ENCODE data around the gene SLC8A2.
A peak's percentile ranks its signal among the peaks of the same experiment; 100 is the strongest.

SLC8A2 gene

DNA sequence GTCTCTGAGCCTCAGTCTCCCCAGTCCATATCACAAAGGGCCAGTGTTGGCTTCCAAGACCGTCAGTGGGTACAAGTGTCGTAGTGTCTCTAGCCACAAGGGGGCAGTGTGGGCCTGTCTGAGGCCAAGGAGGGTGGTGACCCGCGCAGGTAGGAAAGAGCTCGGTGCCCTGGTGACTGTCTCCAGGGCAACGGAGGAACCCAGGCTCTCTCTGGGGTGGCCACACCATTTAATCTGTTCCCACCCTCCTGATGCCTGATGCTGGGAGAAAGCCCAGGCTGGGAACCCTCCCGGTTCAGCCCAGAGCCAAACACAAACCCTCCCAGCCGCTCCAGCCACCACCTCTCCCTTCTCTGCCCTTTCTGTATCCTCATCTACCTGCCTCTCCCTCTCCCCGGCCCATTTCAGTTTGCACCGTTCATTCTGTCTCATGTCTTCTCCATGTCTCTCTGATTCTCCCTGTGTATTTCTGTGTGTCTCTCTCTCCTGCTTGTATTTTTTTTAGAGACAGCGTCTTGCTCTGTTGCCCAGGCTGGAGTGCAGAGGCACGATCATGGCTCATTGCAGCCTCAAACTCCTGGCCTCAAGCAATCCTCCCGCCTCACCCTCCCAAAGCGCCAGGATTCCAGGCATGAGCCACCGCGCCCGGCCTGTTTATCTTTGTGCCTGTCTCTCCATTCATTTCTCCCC lies 34.8 kb downstream of the SLC8A2 start:
- H3K4me1 ChIP-seq (ENCODE audit: control insufficient read depth, insufficient read depth, low read length) = no peaks in the 10 kb centered on the region
- H3K27ac ChIP-seq (ENCODE audit: low read depth, low read length) = no peak overlapping the region
- no peaks in the 10 kb centered on the region for H3K36me3 ChIP-seq (ENCODE audit: control insufficient read depth, insufficient read depth, low read length)
- no peak overlapping the region for H3K9ac ChIP-seq (ENCODE audit: low read length)
- H3K9me3 ChIP-seq (ENCODE audit: control insufficient read depth, insufficient read depth, low read depth, low read length) = no peaks in the 10 kb centered on the region
- H3K4me3 ChIP-seq (ENCODE audit: low read depth, low read length) = no peak overlapping the region
- H3K27me3 ChIP-seq (ENCODE audit: control insufficient read depth, insufficient read depth, low read length) = no peaks in the 10 kb centered on the region

DNA sequence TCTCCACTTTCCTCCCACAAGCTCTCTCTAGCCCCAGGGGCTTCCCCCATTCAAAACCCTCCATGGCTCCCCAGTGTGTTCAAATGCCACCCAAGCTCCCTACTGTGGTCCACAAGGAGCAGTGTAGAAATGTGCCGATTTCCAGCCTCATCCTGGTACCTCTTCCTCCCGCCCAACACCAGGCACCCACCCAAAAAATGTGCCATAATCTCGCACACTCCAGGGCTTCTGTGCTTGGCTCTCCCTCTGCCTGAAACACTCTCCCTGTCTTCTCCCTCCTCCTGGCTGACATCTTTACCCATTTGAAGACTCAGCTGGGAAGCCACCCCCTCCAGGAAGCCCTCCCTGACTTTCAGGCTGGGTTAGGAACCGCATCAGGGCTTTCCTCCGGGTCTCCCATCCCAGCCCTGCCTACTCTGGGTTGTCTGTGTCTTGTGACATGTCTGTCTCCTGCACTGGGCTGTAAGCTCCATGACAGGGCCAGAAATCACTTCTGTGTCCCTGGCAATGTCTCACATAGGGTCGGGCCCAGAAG lies 35.7 kb downstream of the SLC8A2 start:
- Histone ChIP-seq H3K4me3 (ENCODE audit: low read depth, low read length) (no peak overlapping the region), H3K9ac (ENCODE audit: low read length) (no peak overlapping the region), H3K9me3 (ENCODE audit: control insufficient read depth, insufficient read depth, low read depth, low read length) (no peaks in the 10 kb centered on the region), H3K36me3 (ENCODE audit: control insufficient read depth, insufficient read depth, low read length) (no peaks in the 10 kb centered on the region), H3K27ac (ENCODE audit: low read depth, low read length) (no peak overlapping the region), H3K27me3 (ENCODE audit: control insufficient read depth, insufficient read depth, low read length) (peaks cover under 1% of the 10 kb centered on the region; the same call in 1 of the 2 replicates), H3K4me1 (ENCODE audit: control insufficient read depth, insufficient read depth, low read length) (no peaks in the 10 kb centered on the region)

DNA sequence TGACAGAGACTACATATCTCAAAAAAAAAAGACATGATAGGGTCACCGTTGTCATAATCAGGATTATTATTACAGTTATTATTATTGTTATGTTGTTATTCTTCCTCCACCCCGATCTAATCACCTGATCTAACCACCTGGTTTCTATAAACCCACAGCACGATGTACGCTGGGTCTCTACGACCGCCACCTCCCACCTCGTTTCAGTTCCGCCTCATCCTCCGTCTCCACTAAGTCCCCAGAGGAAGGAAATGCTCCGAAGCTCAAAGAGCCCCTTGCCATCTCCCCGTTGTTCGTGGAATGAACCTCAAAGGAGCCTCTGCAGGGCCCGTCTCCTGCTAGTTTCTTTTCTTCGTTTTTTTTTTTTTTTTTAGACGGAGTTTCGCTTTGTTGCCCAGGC lies 36.5 kb downstream of the SLC8A2 start:
- no peak overlapping the region for H3K4me3 ChIP-seq (ENCODE audit: low read depth, low read length)
- no peaks in the 10 kb centered on the region for H3K36me3 ChIP-seq (ENCODE audit: control insufficient read depth, insufficient read depth, low read length)
- peaks cover 8% of the 10 kb centered on the region for H3K27me3 ChIP-seq (ENCODE audit: control insufficient read depth, insufficient read depth, low read length)
- H3K9ac ChIP-seq (ENCODE audit: low read length) = no peak overlapping the region
- no peak overlapping the region for H3K27ac ChIP-seq (ENCODE audit: low read depth, low read length)
- H3K9me3 ChIP-seq (ENCODE audit: control insufficient read depth, insufficient read depth, low read depth, low read length) = no peaks in the 10 kb centered on the region
- H3K4me1 ChIP-seq (ENCODE audit: control insufficient read depth, insufficient read depth, low read length) = peaks cover under 1% of the 10 kb centered on the region; the same call in 1 of the 2 replicates

DNA sequence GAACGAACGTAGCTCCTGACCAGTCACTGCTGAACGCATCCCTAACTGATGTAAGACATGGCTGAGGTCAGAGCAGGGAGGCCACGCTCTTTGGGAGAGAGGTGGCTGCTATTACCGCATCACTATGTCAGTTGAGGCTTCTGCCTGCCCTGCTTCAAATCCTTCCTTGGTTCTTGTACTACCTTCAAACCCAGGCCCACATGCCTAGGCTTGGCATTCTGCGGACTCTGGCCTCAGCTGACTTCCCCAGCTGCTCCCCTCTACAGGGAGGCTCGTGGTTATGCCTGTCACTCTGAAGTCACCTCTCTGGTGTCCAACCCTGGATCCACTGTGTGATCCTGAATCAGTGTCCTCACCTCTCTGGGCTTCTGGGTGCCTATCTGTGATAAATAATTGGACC lies 37.6 kb downstream of the SLC8A2 start:
- no peak overlapping the region for H3K4me3 ChIP-seq (ENCODE audit: low read depth, low read length)
- no peaks in the 10 kb centered on the region for H3K36me3 ChIP-seq (ENCODE audit: control insufficient read depth, insufficient read depth, low read length)
- peaks cover 20% of the 10 kb centered on the region for H3K27me3 ChIP-seq (ENCODE audit: control insufficient read depth, insufficient read depth, low read length)
- no peak overlapping the region for H3K27ac ChIP-seq (ENCODE audit: low read depth, low read length)
- peaks cover 6% of the 10 kb centered on the region; the same call in 1 of the 2 replicates for H3K4me1 ChIP-seq (ENCODE audit: control insufficient read depth, insufficient read depth, low read length)
- H3K9me3 ChIP-seq (ENCODE audit: control insufficient read depth, insufficient read depth, low read depth, low read length) = no peaks in the 10 kb centered on the region
- no peak overlapping the region for H3K9ac ChIP-seq (ENCODE audit: low read length)

DNA sequence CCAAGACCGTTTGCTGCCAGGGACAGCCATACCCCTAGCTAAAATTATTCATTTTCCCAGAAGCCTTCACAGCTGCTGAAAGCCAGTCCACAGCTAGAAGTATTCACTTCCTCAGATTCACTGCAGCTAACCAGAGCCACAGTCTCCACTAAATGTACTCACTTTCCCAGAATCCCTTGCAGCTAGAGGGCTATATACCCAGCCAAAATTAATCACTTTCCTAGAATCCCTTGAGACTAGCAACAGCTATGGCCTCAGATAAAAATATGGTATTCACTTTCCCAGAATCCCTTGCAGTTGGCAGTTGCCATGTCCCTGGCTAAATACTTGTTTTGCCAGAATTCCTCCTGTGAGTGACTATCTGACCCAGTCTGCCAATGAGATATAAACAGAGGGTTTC lies 38.6 kb downstream of the SLC8A2 start:
- H3K36me3 ChIP-seq (ENCODE audit: control insufficient read depth, insufficient read depth, low read length) = no peaks in the 10 kb centered on the region
- no peak overlapping the region for H3K27ac ChIP-seq (ENCODE audit: low read depth, low read length)
- H3K4me3 ChIP-seq (ENCODE audit: low read depth, low read length) = no peak overlapping the region
- no peaks in the 10 kb centered on the region for H3K9me3 ChIP-seq (ENCODE audit: control insufficient read depth, insufficient read depth, low read depth, low read length)
- no peak overlapping the region for H3K9ac ChIP-seq (ENCODE audit: low read length)
- H3K27me3 ChIP-seq (ENCODE audit: control insufficient read depth, insufficient read depth, low read length) = peaks cover 21% of the 10 kb centered on the region
- H3K4me1 ChIP-seq (ENCODE audit: control insufficient read depth, insufficient read depth, low read length) = peaks cover 11% of the 10 kb centered on the region; the same call in 1 of the 2 replicates

DNA sequence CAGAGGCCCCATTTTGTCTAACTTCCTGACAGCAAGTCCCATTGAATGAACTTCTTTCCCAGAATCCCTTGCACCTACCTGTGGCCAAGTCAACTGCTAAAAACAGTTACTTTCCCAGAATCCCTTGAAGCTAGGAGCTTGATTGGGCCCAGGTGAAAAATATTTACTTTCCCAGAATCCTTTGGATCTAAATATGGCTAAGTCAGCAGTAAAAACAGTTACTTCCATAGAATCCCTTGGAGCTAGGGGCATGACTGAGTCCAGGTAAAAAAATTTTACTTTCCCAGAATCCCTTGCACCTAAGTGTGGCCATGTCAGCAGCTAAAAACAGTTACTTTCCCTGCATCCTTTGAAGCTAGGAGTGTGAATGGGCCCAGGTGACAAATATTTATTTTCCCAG lies 39.2 kb downstream of the SLC8A2 start:
- Histone ChIP-seq H3K9me3 (ENCODE audit: control insufficient read depth, insufficient read depth, low read depth, low read length) (no peaks in the 10 kb centered on the region), H3K4me3 (ENCODE audit: low read depth, low read length) (no peak overlapping the region)

DNA sequence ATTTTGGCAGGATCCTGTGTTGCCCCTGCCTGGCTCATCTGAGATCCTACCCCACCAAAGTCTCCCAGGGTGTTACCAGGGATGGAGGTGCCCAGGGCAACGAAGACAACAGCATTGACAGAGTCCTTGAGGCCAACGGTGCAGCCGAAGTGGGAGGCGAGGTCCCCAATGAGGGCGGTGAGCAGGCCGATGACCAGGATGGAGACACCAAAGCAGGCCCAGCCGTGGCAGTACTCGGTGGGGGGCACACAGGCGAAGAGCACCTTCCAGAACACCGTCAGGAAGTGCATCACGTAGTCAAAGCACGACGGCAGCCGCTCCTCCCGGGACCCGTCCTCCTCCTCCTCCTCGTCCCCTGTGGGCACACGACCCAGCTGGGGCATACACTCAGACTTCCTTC lies 39.6 kb downstream of the SLC8A2 start:
- Histone ChIP-seq H3K9ac (ENCODE audit: low read length) (no peak overlapping the region), H3K9me3 (ENCODE audit: control insufficient read depth, insufficient read depth, low read depth, low read length) (no peaks in the 10 kb centered on the region), H3K4me1 (ENCODE audit: control insufficient read depth, insufficient read depth, low read length) (peaks cover 18% of the 10 kb centered on the region)

More for the DNA sequence above, 39.2 kb downstream of the SLC8A2 start:
- Histone ChIP-seq H3K27ac (ENCODE audit: low read depth, low read length) (no peak overlapping the region), H3K4me1 (ENCODE audit: control insufficient read depth, insufficient read depth, low read length) (peaks cover 15% of the 10 kb centered on the region; the same call in 1 of the 2 replicates), H3K36me3 (ENCODE audit: control insufficient read depth, insufficient read depth, low read length) (no peaks in the 10 kb centered on the region), H3K9ac (ENCODE audit: low read length) (no peak overlapping the region), H3K27me3 (ENCODE audit: control insufficient read depth, insufficient read depth, low read length) (peaks cover 21% of the 10 kb centered on the region)

DNA sequence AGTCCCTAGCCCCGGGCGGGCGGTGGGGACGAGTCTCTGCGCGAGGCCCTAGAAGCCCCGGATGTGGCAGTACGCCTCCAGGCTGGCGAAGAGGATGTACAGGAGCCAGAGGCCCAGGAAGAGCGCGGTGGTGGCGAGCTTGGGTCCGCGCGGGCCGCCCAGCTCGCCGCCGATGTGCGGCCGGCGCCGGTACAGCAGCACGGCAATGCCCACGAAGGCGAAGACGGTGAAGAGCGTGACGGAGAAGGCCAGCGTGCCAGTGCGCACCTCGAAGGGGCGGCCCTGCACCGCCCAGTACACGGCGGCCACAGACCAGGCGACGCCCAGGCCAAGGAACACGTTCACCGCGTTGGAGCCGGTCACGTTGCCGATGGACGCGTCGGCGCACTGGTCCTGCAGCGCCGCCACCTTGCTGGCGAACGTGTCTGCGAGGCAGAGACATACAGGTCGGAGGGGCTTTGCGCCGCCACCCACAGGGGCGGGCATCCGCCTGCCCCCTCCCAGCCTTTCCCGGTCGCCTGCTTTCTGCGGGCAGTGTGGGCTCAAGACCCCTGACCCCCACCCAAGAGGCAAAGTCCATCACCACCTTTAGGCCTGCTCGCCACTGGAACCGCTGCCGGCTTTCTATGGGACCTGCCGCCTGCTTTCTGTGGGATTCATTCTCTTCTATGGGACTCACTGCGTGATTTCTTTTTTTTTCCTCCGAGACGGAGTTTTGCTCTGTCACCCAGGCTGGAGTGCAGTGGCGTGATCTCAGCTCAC lies 41.5 kb downstream of the SLC8A2 start:
- peak overlapping the region; percentile 55 for H3K4me3 ChIP-seq (ENCODE audit: low read depth, low read length)
- no peak overlapping the region for H3K27ac ChIP-seq (ENCODE audit: low read depth, low read length)
- peaks cover 20% of the 10 kb centered on the region for H3K4me1 ChIP-seq (ENCODE audit: control insufficient read depth, insufficient read depth, low read length)
- no peaks in the 10 kb centered on the region for H3K36me3 ChIP-seq (ENCODE audit: control insufficient read depth, insufficient read depth, low read length)
- peaks cover 21% of the 10 kb centered on the region for H3K27me3 ChIP-seq (ENCODE audit: control insufficient read depth, insufficient read depth, low read length)
- H3K9ac ChIP-seq (ENCODE audit: low read length) = peak overlapping the region; percentile 74
- H3K9me3 ChIP-seq (ENCODE audit: control insufficient read depth, insufficient read depth, low read depth, low read length) = no peaks in the 10 kb centered on the region

More for the DNA sequence above, 39.6 kb downstream of the SLC8A2 start:
- no peak overlapping the region for H3K27ac ChIP-seq (ENCODE audit: low read depth, low read length)
- H3K27me3 ChIP-seq (ENCODE audit: control insufficient read depth, insufficient read depth, low read length) = peaks cover 21% of the 10 kb centered on the region
- H3K4me3 ChIP-seq (ENCODE audit: low read depth, low read length) = no peak overlapping the region
- no peaks in the 10 kb centered on the region for H3K36me3 ChIP-seq (ENCODE audit: control insufficient read depth, insufficient read depth, low read length)

DNA sequence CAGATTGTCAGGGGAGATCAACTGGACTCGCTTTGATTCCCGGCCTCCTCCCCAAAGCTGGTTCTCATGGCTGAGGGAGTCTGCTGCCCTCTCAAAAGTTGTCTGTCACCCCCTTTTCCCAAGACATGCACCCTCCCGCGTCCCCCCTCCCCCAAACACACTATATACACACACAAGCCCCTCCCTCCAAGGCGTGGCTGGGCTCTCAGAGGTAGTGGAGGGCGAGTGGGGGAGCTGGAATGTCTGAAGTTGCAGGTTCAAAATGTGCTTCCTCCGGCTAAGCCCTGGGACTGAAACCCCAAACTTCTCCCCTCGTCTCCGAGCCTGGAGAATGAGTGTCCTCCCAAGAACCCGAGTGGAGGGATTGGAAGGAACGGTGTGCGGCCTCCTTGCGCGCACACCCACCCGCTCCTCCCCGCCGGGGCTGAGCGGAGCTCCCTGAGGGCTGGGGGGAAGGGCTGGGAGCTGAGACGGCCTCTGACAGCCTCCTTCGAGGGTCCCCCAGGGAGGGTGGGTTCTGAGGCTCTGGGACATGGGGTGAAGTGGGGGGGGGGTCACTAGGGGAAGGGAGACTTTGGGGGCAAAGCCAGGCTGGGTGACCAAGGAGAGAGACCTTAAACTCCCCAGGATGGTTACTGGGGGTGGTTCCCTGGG lies 42.4 kb downstream of the SLC8A2 start:
- H3K27me3 ChIP-seq (ENCODE audit: control insufficient read depth, insufficient read depth, low read length) = peaks cover 21% of the 10 kb centered on the region
- H3K27ac ChIP-seq (ENCODE audit: low read depth, low read length) = no peak overlapping the region
- peaks cover 20% of the 10 kb centered on the region for H3K4me1 ChIP-seq (ENCODE audit: control insufficient read depth, insufficient read depth, low read length)
- no peak overlapping the region for H3K9ac ChIP-seq (ENCODE audit: low read length)
- no peaks in the 10 kb centered on the region for H3K36me3 ChIP-seq (ENCODE audit: control insufficient read depth, insufficient read depth, low read length)
- peak overlapping the region; percentile 55 for H3K4me3 ChIP-seq (ENCODE audit: low read depth, low read length)
- no peaks in the 10 kb centered on the region for H3K9me3 ChIP-seq (ENCODE audit: control insufficient read depth, insufficient read depth, low read depth, low read length)

DNA sequence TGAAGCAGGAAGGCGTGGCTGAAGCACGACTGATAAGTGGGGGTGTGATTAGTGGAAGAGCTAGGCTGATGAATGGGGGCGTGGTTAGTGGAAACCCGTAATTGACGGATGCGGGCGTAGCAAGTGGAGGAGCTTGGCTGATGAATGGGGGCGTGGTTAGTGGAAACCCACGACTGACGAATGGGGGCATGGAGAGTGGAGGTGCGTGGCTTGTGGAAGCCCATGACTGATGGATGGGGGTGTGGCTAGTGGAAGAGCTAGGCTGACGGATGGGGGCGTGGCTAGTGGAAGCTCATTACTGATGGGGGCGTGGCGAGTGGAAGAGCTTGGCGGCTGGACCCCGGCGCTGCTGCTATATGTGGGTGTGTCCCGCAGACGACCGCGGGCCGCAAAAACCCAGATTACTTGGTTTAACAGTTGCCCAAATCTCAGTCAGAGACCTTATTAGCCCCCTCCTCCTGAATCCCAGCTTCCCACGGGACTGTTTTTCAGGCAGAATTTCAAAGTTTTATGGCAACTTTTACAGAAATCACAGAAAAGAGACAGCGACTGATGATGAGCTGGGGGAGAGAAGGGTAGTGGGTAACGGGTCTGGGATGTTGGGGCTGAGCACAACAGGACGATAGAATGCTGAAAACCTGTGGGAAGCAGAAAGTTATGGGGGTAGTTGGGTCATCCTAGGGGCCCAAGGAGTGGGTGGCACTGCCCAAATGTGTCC lies 43.4 kb downstream of the SLC8A2 start:
- H3K27ac ChIP-seq (ENCODE audit: low read depth, low read length) = no peak overlapping the region
- H3K4me3 ChIP-seq (ENCODE audit: low read depth, low read length) = peak overlapping the region; percentile 57
- peak overlapping the region; percentile 48 for H3K9ac ChIP-seq (ENCODE audit: low read length)
- H3K4me1 ChIP-seq (ENCODE audit: control insufficient read depth, insufficient read depth, low read length) = peaks cover 25% of the 10 kb centered on the region
- H3K9me3 ChIP-seq (ENCODE audit: control insufficient read depth, insufficient read depth, low read depth, low read length) = no peaks in the 10 kb centered on the region
- peaks cover 29% of the 10 kb centered on the region for H3K27me3 ChIP-seq (ENCODE audit: control insufficient read depth, insufficient read depth, low read length)
- H3K36me3 ChIP-seq (ENCODE audit: control insufficient read depth, insufficient read depth, low read length) = no peaks in the 10 kb centered on the region
